HepG2 (cell line): ENCODE measurements around the gene DHRS13. TPM values are rescaled to one million over a fixed set of nuclear protein-coding genes. Genes with fewer than 3 reads are reported as not detected.

Source experiments
- BRD4 ChIP-seq: sonication (generic); formaldehyde crosslinking; IDR thresholded peaks from 2 replicates; pipeline ENCODE4 v1.4.0; 2020; ENCODE audit warnings: missing genetic modification reagents
- HNF1A ChIP-seq, 2 experiments: sonication (generic) in 1 of 2; formaldehyde crosslinking in 1 of 2; IDR thresholded peaks; 2 replicates each; pipeline versions ENCODE4 v1.4.0 to v1.6.1; 2016 to 2020; ENCODE audit warnings: borderline replicate concordance in 1 of 2, low read depth in 1 of 2, mild to moderate bottlenecking in 1 of 2, missing genetic modification reagents in 1 of 2
- HNRNPL ChIP-seq: fragments of 200-400 bp; formaldehyde crosslinking; IDR thresholded peaks from 2 replicates; pipeline ENCODE4 v1.6.1; 2017; ENCODE audit warnings: mild to moderate bottlenecking, low read depth, low read length
- NONO ChIP-seq, 2 experiments: fragments of 450-650 bp in 1 of 2; sonication (generic) in 1 of 2; formaldehyde crosslinking in 1 of 2; IDR thresholded peaks in 1 of 2; conservative IDR thresholded peaks in 1 of 2; 2 replicates each; pipeline versions ENCODE4 v1.6.1 to v1.8.0; 2017 to 2022; ENCODE audit warnings: mild to moderate bottlenecking in 1 of 2, missing genetic modification reagents in 1 of 2, moderate library complexity in 1 of 2
- SCMH1 ChIP-seq: sonication (generic); formaldehyde crosslinking; IDR thresholded peaks from 2 replicates; pipeline ENCODE4 v1.9.0; 2021; ENCODE audit warnings: missing genetic modification reagents, mild to moderate bottlenecking, borderline replicate concordance
- SETDB1 ChIP-seq: sonication (generic); formaldehyde crosslinking; IDR thresholded peaks from 2 replicates; pipeline ENCODE4 v1.5.1; 2020; ENCODE audit warnings: missing genetic modification reagents, mild to moderate bottlenecking, borderline replicate concordance
- THAP8 ChIP-seq: sonication (generic); formaldehyde crosslinking; IDR thresholded peaks from 2 replicates; pipeline ENCODE4 v1.5.1; 2020; ENCODE audit warnings: missing genetic modification reagents, mild to moderate bottlenecking, borderline replicate concordance
- ZFP90 ChIP-seq: sonication (generic); formaldehyde crosslinking; IDR thresholded peaks from 2 replicates; pipeline ENCODE4 v1.8.0; 2022; ENCODE audit warnings: missing genetic modification reagents, mild to moderate bottlenecking, inconsistent platforms, borderline replicate concordance
- ZNF572 ChIP-seq: sonication (generic); formaldehyde crosslinking; IDR thresholded peaks from 2 replicates; pipeline ENCODE4 v1.5.1; 2020; ENCODE audit warnings: mild to moderate bottlenecking, missing genetic modification reagents
- ZNF761 ChIP-seq: sonication (generic); formaldehyde crosslinking; conservative IDR thresholded peaks from 2 replicates; pipeline ENCODE4 v1.4.0; 2020; ENCODE audit warnings: mild to moderate bottlenecking, missing genetic modification reagents
- ZSCAN20 ChIP-seq: sonication (generic); formaldehyde crosslinking; IDR thresholded peaks from 2 replicates; pipeline ENCODE4 v1.4.0; 2020; ENCODE audit warnings: missing genetic modification reagents, mild to moderate bottlenecking, borderline replicate concordance
- polyA plus RNA-seq, 8 experiments: library from polyadenylated mRNA; depleted of rRNA in 3 of 8; stranded (reverse) in 7 of 8; unstranded in 1 of 8; fragments of >200 nt; fragmentation: Illumina TruSeq in 4 of 8; extraction: Trizol in 4 of 8; gene quantifications; 2 replicates each; pipeline versions ENCODE4 v1.2.1 to v1.2.3, GENCODE V29; 2011 to 2016; ENCODE audit warnings: low read depth in 4 of 8, missing spikeins in 1 of 8, mixed read lengths in 1 of 8; ENCODE audit not compliant: insufficient read depth in 1 of 8
- total RNA-seq, 5 experiments: library from RNA; depleted of rRNA; stranded (reverse); fragments of >200 nt; fragmentation: Illumina TruSeq; extraction: Trizol; gene quantifications; 2 replicates each; pipeline ENCODE4 v1.2.3, GENCODE V29; 2016; ENCODE audit warnings: low read depth in 1 of 5
- TF ChIP-seq, protein P1 (sequence below), 2 experiments: sonication (generic) in 1 of 2; formaldehyde crosslinking in 1 of 2; IDR thresholded peaks; 2 replicates each; pipeline versions ENCODE4 v1.6.1 to v1.9.0; 2014 to 2022; ENCODE audit warnings: antibody characterized with exemption in 1 of 2, borderline replicate concordance in 1 of 2, inconsistent platforms in 1 of 2, low read depth in 1 of 2, missing genetic modification reagents in 1 of 2
- TF ChIP-seq, protein P2 (sequence below): fragments of 450-650 bp; IDR thresholded peaks from 2 replicates; pipeline ENCODE4 v1.6.1; 2016

The DHRS13 gene
- total and polyA plus RNA-seq, 2 of the 13 experiments (the other 11 are each of a cell fraction or from before 2014, with no cell fraction given), result 11.8 to 12.6 TPM

- TF ChIP-seq, protein P1, sequence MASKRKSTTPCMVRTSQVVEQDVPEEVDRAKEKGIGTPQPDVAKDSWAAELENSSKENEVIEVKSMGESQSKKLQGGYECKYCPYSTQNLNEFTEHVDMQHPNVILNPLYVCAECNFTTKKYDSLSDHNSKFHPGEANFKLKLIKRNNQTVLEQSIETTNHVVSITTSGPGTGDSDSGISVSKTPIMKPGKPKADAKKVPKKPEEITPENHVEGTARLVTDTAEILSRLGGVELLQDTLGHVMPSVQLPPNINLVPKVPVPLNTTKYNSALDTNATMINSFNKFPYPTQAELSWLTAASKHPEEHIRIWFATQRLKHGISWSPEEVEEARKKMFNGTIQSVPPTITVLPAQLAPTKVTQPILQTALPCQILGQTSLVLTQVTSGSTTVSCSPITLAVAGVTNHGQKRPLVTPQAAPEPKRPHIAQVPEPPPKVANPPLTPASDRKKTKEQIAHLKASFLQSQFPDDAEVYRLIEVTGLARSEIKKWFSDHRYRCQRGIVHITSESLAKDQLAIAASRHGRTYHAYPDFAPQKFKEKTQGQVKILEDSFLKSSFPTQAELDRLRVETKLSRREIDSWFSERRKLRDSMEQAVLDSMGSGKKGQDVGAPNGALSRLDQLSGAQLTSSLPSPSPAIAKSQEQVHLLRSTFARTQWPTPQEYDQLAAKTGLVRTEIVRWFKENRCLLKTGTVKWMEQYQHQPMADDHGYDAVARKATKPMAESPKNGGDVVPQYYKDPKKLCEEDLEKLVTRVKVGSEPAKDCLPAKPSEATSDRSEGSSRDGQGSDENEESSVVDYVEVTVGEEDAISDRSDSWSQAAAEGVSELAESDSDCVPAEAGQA (IDR thresholded peaks at IDR 0.05; ENCODE audit: low read depth), result no peak; the same call in 1 of the 2 replicates
- TF ChIP-seq, protein P1 (CRISPR knock-in tag; IDR thresholded peaks at IDR 0.05; ENCODE audit: borderline replicate concordance), result 0 out of 2 replicates have a peak, but pooled peaks have one; percentile 6
- TF ChIP-seq ZNF761 (peak; percentile 74; the same call in 1 of the 2 replicates), HNRNPL (peak; percentile 39; the same call in 1 of the 2 replicates), BRD4 (CRISPR knock-in tag) (peak; percentile 89), ZFP90 (no peak), ZSCAN20 (CRISPR knock-in tag) (peak; percentile 68; the same call in 1 of the 2 replicates), HNF1A (IDR thresholded peaks at IDR 0.05; ENCODE audit: low read depth) (peak; percentile 39; the same call in 1 of the 2 replicates), HNF1A (CRISPR knock-in tag; IDR thresholded peaks at IDR 0.05; ENCODE audit: borderline replicate concordance) (no peak), NONO (IDR thresholded peaks at IDR 0.05) (no peak), NONO (CRISPR knock-in tag; conservative IDR thresholded peaks at IDR 0.05) (no peak; the same call in 1 of the 2 replicates), THAP8 (CRISPR knock-in tag) (no peak), SETDB1 (no peak), SCMH1 (CRISPR knock-in tag) (no peak), ZNF572 (peak; percentile 54; the same call in 1 of the 2 replicates)
- TF ChIP-seq, protein P2, sequence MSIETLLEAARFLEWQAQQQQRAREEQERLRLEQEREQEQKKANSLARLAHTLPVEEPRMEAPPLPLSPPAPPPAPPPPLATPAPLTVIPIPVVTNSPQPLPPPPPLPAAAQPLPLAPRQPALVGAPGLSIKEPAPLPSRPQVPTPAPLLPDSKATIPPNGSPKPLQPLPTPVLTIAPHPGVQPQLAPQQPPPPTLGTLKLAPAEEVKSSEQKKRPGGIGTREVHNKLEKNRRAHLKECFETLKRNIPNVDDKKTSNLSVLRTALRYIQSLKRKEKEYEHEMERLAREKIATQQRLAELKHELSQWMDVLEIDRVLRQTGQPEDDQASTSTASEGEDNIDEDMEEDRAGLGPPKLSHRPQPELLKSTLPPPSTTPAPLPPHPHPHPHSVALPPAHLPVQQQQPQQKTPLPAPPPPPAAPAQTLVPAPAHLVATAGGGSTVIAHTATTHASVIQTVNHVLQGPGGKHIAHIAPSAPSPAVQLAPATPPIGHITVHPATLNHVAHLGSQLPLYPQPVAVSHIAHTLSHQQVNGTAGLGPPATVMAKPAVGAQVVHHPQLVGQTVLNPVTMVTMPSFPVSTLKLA, result peak; percentile 14; the same call in 1 of the 2 replicates
Observed at GRCh38 chr17:28854457-28855335, 48.2 kb downstream of the DHRS13 start, which contains the start of gene ERAL1 (continued).
